GM12801 (cell line): Measurements from ENCODE around the gene SETD3.

ENCODE experiments used
- CTCF ChIP-seq: IDR thresholded peaks from one replicate; pipeline ENCODE4 v1.5.1; 2011; ENCODE audit warnings: control low read depth; ENCODE audit not compliant: insufficient read length; ENCODE audit errors: extremely low read depth

The SETD3 gene

GRCh38 chr14:99352688-99353280 is 127.9 kb downstream of the SETD3 start:
- no peak for TF ChIP-seq CTCF

GRCh38 chr14:99351166-99352007 is 129.3 kb downstream of the SETD3 start:
- no peak for TF ChIP-seq CTCF

- no peak for TF ChIP-seq CTCF
Measured at GRCh38 chr14:99350751-99351150, 129.9 kb downstream of the SETD3 start.

- no peak for TF ChIP-seq CTCF
Measured at GRCh38 chr14:99349721-99350495, 130.8 kb downstream of the SETD3 start.

- no peak for TF ChIP-seq CTCF
Measured at GRCh38 chr14:99348816-99349614, 131.6 kb downstream of the SETD3 start.
